ENCODE data around the gene ADORA1. TPM values are rescaled to one million over a fixed set of nuclear protein-coding genes. Genes with fewer than 3 reads are reported as not detected.

Gene ADORA1
- total RNA-seq, 1 donor from 2014 or later = not detected

DNA sequence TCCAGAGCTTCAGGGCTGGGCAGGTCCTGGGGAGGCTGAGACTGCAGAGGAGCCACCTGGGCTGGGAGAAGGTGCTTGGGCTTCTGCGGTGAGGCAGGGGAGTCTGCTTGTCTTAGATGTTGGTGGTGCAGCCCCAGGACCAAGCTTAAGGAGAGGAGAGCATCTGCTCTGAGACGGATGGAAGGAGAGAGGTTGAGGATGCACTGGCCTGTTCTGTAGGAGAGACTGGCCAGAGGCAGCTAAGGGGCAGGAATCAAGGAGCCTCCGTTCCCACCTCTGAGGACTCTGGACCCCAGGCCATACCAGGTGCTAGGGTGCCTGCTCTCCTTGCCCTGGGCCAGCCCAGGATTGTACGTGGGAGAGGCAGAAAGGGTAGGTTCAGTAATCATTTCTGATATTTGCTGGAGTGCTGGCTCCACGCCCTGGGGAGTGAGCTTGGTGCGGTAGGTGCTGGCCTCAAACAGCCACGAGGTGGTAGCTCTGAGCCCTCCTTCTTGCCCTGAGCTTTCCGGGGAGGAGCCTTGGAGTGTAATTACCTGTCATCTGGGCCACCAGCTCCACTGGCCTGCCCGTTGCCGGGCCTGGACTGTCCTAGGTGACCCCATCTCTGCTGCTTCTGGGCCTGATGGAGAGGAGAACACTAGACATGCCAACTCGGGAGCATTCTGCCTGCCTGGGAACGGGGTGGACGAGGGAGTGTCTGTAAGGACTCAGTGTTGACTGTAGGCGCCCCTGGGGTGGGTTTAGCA, 38.8 kb downstream of the ADORA1 start:
- intact Hi-C loops (cut with micrococcal nuclease) = loop anchor here (1.0 kb wide), 1 partner anchor 50 kb away; no protein-coding TSS in a partner anchor
- Mint-ChIP-seq H3K27ac (no peak overlapping the region), H3K27me3 (peaks cover 25% of the 10 kb centered on the region), H3K4me3 (no peak overlapping the region), H3K9me3 (no peaks in the 10 kb centered on the region), H3K36me3 (ENCODE audit: low read depth) (no peaks in the 10 kb centered on the region), H3K4me1 (peaks cover 3% of the 10 kb centered on the region)
- DNase-seq (no peak), ATAC-seq (ENCODE audit: low read depth) (peak; percentile 34)
- ChIA-PET CTCF (interaction anchor here (1.1 kb wide), 1 partner anchor 50 kb away, joined by 7 read pairs; no protein-coding TSS in a partner anchor), POLR2A (no interaction called here)
- TF ChIP-seq, protein P1, sequence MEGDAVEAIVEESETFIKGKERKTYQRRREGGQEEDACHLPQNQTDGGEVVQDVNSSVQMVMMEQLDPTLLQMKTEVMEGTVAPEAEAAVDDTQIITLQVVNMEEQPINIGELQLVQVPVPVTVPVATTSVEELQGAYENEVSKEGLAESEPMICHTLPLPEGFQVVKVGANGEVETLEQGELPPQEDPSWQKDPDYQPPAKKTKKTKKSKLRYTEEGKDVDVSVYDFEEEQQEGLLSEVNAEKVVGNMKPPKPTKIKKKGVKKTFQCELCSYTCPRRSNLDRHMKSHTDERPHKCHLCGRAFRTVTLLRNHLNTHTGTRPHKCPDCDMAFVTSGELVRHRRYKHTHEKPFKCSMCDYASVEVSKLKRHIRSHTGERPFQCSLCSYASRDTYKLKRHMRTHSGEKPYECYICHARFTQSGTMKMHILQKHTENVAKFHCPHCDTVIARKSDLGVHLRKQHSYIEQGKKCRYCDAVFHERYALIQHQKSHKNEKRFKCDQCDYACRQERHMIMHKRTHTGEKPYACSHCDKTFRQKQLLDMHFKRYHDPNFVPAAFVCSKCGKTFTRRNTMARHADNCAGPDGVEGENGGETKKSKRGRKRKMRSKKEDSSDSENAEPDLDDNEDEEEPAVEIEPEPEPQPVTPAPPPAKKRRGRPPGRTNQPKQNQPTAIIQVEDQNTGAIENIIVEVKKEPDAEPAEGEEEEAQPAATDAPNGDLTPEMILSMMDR (IDR thresholded peaks at IDR 0.05) = no peak

DNA sequence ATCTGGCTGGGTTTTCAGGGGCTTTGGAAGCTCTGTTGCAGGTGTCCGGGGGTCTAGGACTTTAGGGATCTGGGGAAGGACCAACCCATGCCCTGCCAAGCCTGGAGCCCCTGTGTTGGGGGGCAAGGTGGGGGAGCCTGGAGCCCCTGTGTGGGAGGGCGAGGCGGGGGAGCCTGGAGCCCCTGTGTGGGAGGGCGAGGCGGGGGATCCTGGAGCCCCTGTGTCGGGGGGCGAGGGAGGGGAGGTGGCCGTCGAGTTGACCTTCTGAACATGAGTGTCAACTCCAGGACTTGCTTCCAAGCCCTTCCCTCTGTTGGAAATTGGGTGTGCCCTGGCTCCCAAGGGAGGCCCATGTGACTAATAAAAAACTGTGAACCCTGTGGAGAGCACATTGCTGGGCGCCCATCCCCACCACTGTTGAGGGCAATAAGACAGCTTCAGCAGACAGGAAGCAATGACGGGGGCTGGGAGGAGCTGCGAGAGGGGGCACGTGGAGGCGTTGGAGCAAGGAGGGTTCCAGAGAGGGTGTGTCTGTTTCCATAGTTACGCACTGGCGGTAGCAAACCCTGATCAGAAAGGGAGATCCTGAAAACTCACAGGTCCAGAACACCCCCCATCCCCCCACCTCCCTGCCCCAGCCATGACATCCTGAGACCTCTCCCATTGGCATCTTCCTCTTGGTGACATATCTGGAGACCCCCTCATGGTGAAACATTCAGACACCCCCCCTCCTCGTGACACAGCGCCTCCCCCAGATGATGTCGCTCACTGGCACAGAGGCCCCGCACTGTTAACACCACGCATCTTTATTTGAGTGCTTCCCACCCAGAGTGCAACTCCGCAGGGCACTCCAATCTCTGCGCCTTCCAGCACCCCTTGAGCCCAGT, 39.7 kb downstream of the ADORA1 start:
- Mint-ChIP-seq H3K27ac (no peak overlapping the region), H3K9me3 (no peaks in the 10 kb centered on the region)
- CTCF ChIA-PET = interaction anchor here (1.1 kb wide), 1 partner anchor 49 kb away, joined by 7 read pairs; no protein-coding TSS in a partner anchor

DNA sequence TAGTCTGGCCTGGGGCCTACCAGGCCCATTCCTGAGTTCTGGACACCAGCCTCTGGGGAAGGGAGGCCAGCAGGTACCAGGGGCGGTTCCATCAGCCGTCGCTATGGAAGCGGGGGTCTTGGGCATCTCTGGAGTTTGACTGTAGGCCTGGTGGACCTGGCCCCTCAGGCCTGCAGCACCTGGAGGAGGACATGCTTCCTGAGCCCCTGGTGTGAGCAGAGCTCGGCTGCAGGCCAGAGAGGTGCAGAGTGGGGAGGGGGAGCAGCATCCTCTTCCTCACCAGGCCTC, 40.3 kb downstream of the ADORA1 start:
- POLR2A ChIA-PET = no interaction called here
- Mint-ChIP-seq H3K9me3 (no peaks in the 10 kb centered on the region), H3K4me3 (no peak overlapping the region), H3K27me3 (peaks cover 19% of the 10 kb centered on the region), H3K4me1 (peaks cover 2% of the 10 kb centered on the region), H3K27ac (no peak overlapping the region), H3K36me3 (ENCODE audit: low read depth) (no peaks in the 10 kb centered on the region)
- CTCF ChIA-PET = no interaction called here
- intact Hi-C loops (cut with micrococcal nuclease) = no loop called here
- TF ChIP-seq, protein P1 (IDR thresholded peaks at IDR 0.05) = no peak
- ATAC-seq (ENCODE audit: low read depth) (no peak), DNase-seq (no peak)

More for the DNA sequence above, 39.7 kb downstream of the ADORA1 start:
- DNase-seq (no peak), ATAC-seq (ENCODE audit: low read depth) (no peak)
- Mint-ChIP-seq H3K27me3 (peaks cover 24% of the 10 kb centered on the region), H3K4me1 (peaks cover 3% of the 10 kb centered on the region), H3K36me3 (ENCODE audit: low read depth) (no peaks in the 10 kb centered on the region), H3K4me3 (no peak overlapping the region)
- TF ChIP-seq, protein P1 (IDR thresholded peaks at IDR 0.05) = no peak
- intact Hi-C loops (cut with micrococcal nuclease) = no loop called here
- POLR2A ChIA-PET = no interaction called here

DNA sequence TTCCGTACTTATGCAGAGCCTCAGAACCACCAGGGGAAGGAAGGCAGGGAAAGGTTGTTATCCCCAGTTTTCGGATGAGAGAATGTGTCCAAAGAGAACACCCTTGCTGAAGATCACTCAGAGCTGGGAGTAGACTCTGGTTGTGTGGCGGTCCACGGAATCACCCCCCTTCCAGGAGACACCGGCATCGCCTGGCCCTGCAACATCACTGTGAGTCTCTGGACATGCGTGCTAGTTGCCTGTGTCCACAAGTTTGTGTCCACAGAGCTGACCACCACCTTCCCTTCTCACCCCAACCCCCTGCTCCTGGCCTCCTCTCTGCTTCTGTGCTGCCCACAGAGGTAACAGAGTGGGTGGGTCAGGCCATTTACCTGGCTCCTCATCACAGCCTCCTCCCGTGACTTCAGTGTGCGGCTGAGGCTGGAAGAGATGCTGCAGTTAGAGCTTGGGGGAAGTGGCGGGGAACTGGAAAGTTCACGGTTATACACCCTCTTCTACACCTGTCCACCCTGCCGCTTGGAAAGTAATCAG, 40.8 kb downstream of the ADORA1 start:
- Mint-ChIP-seq H3K4me1 (peaks cover 2% of the 10 kb centered on the region), H3K9me3 (no peaks in the 10 kb centered on the region), H3K36me3 (ENCODE audit: low read depth) (no peaks in the 10 kb centered on the region), H3K27ac (no peak overlapping the region), H3K4me3 (no peak overlapping the region), H3K27me3 (peaks cover 18% of the 10 kb centered on the region)
- ATAC-seq (ENCODE audit: low read depth) (no peak), DNase-seq (no peak)
- POLR2A ChIA-PET = no interaction called here
- TF ChIP-seq, protein P1 (IDR thresholded peaks at IDR 0.05) = no peak
- CTCF ChIA-PET = no interaction called here
- intact Hi-C loops (cut with micrococcal nuclease) = no loop called here

DNA sequence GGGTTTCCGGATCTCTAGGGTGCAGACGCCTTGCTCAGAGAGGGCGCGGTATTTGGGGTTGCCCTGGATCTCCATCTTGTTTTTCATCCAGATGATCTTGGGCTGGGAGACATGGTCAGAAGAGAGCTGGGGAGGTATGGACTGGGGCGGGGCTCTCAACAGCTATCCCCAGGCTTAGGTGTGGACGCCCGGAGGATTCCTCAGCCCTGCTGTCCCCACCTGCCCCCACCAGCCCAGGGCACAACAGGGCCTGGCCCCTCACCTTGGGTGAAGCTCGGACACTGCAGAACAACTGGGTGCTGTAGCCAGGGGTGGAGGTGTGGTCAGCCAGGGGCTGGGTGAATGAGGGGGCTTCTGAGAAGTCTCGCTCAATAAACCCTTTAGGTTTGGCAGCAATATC, 41.5 kb downstream of the ADORA1 start:
- Mint-ChIP-seq H3K36me3 (ENCODE audit: low read depth) (no peaks in the 10 kb centered on the region), H3K9me3 (no peaks in the 10 kb centered on the region), H3K4me1 (peaks cover 2% of the 10 kb centered on the region), H3K27ac (no peak overlapping the region), H3K27me3 (peaks cover 18% of the 10 kb centered on the region), H3K4me3 (no peak overlapping the region)
- ChIA-PET POLR2A (no interaction called here), CTCF (no interaction called here)
- intact Hi-C loops (cut with micrococcal nuclease) = no loop called here
- TF ChIP-seq, protein P1 (IDR thresholded peaks at IDR 0.05) = no peak
- ATAC-seq (ENCODE audit: low read depth) = no peak
- no peak for DNase-seq
